H9 (cell line): ENCODE measurements around the gene TMEM163. TPM values are rescaled to one million over a fixed set of nuclear protein-coding genes. Genes with fewer than 3 reads are reported as not detected.

Experiments
- DNase-seq: peaks from one replicate; pipeline ENCODE4 v3.0.0-alpha.2; 2017
- H2AFZ ChIP-seq: one replicate; pipeline ENCODE4 v1.6.1; 2013; ENCODE audit warnings: mild to moderate bottlenecking, low read length, control low read depth, moderate library complexity
- H2AK5ac ChIP-seq: 2 replicates; pipeline ENCODE4 v1.6.1; 2013; ENCODE audit warnings: low read length, control low read depth, mixed read lengths; ENCODE audit not compliant: insufficient read length
- H2BK120ac ChIP-seq: one replicate; pipeline ENCODE4 v1.6.1; 2013; ENCODE audit warnings: low read depth, mild to moderate bottlenecking, low read length, control low read depth, inconsistent platforms; ENCODE audit not compliant: poor library complexity, severe bottlenecking
- H2BK12ac ChIP-seq: 2 replicates; pipeline ENCODE4 v1.6.1; 2013; ENCODE audit warnings: low read length, control low read depth, mixed read lengths, low read depth; ENCODE audit not compliant: insufficient read length
- H2BK15ac ChIP-seq: 2 replicates; pipeline ENCODE4 v1.6.1; 2013; ENCODE audit warnings: low read depth, low read length, control low read depth
- H2BK20ac ChIP-seq: one replicate; pipeline ENCODE4 v1.6.1; 2013; ENCODE audit warnings: low read depth, mild to moderate bottlenecking, low read length, control low read depth, inconsistent platforms; ENCODE audit not compliant: poor library complexity, severe bottlenecking
- H2BK5ac ChIP-seq: 2 replicates; pipeline ENCODE4 v1.6.1; 2013; ENCODE audit warnings: low read length, control low read depth, mixed read lengths; ENCODE audit not compliant: insufficient read length
- H3K14ac ChIP-seq: 2 replicates; pipeline ENCODE4 v1.6.1; 2013; ENCODE audit warnings: low read length, control low read depth; ENCODE audit not compliant: insufficient read depth
- H3K18ac ChIP-seq: 2 replicates; pipeline ENCODE4 v1.6.1; 2013; ENCODE audit warnings: low read depth, mild to moderate bottlenecking, mixed read lengths, low read length, control low read depth; ENCODE audit not compliant: insufficient read length
- H3K23ac ChIP-seq: 2 replicates; pipeline ENCODE4 v1.6.1; 2013; ENCODE audit warnings: low read length, control low read depth, mixed read lengths, low read depth; ENCODE audit not compliant: insufficient read length
- H3K23me2 ChIP-seq: 2 replicates; pipeline ENCODE4 v1.6.1; 2013; ENCODE audit warnings: low read depth, mild to moderate bottlenecking, mixed read lengths, low read length, control low read depth; ENCODE audit not compliant: insufficient read length, poor library complexity, severe bottlenecking
- H3K27ac ChIP-seq: 2 replicates; pipeline ENCODE4 v1.5.1; 2013; ENCODE audit warnings: low read length, control low read depth, mixed read lengths, low read depth; ENCODE audit not compliant: insufficient read length
- H3K27me3 ChIP-seq: 2 replicates; pipeline ENCODE4 v1.6.1; 2013; ENCODE audit warnings: low read length, control low read depth, inconsistent platforms; ENCODE audit not compliant: insufficient read depth
- H3K4ac ChIP-seq: 2 replicates; pipeline ENCODE4 v1.6.1; 2013; ENCODE audit warnings: low read depth, mild to moderate bottlenecking, control low read depth, inconsistent platforms, low read length, moderate library complexity
- H3K4me1 ChIP-seq: 2 replicates; pipeline ENCODE4 v1.6.1; 2013; ENCODE audit warnings: low read length, control low read depth, inconsistent platforms; ENCODE audit not compliant: insufficient read depth
- H3K4me2 ChIP-seq: 2 replicates; pipeline ENCODE4 v1.6.1; 2013; ENCODE audit warnings: low read length, control low read depth, mixed read lengths; ENCODE audit not compliant: insufficient read length, insufficient read depth
- H3K56ac ChIP-seq: 2 replicates; pipeline ENCODE4 v1.6.1; 2013; ENCODE audit warnings: low read depth, mild to moderate bottlenecking, mixed read lengths, low read length, control low read depth; ENCODE audit not compliant: insufficient read length
- H3K79me1 ChIP-seq: 2 replicates; pipeline ENCODE4 v1.6.1; 2013; ENCODE audit warnings: low read depth, mild to moderate bottlenecking, moderate library complexity, low read length, control low read depth, inconsistent platforms; ENCODE audit not compliant: insufficient read depth, poor library complexity, severe bottlenecking
- H3K79me2 ChIP-seq: 2 replicates; pipeline ENCODE4 v1.6.1; 2013; ENCODE audit warnings: low read length, control low read depth, inconsistent platforms; ENCODE audit not compliant: insufficient read depth
- H3K9ac ChIP-seq: 2 replicates; pipeline ENCODE4 v1.6.1; 2013; ENCODE audit warnings: low read length, control low read depth, mixed read lengths; ENCODE audit not compliant: insufficient read length; ENCODE audit errors: extremely low read depth
- H3K9me3 ChIP-seq: one replicate; pipeline ENCODE4 v1.6.1; 2013; ENCODE audit warnings: low read depth, low read length, inconsistent platforms; ENCODE audit not compliant: control insufficient read depth
- H3T11ph ChIP-seq: one replicate; pipeline ENCODE4 v1.6.1; 2013; ENCODE audit warnings: mild to moderate bottlenecking, low read length, control low read depth, inconsistent platforms
- H4K20me1 ChIP-seq: one replicate; pipeline ENCODE4 v1.6.1; 2013; ENCODE audit not compliant: control insufficient read depth, insufficient read length, insufficient read depth
- H4K5ac ChIP-seq: 2 replicates; pipeline ENCODE4 v1.6.1; 2013; ENCODE audit warnings: low read depth, mild to moderate bottlenecking, mixed read lengths, low read length, control low read depth; ENCODE audit not compliant: insufficient read length
- H4K8ac ChIP-seq: replicated peaks from 2 replicates; pipeline ENCODE4 v1.6.1; 2013; ENCODE audit warnings: low read length, control low read depth, mixed read lengths, low read depth; ENCODE audit not compliant: insufficient read length
- H4K91ac ChIP-seq: 2 replicates; pipeline ENCODE4 v1.6.1; 2013; ENCODE audit warnings: low read depth, mild to moderate bottlenecking, moderate library complexity, mixed read lengths, low read length, control low read depth; ENCODE audit not compliant: insufficient read length
- H3K27ac Mint-ChIP-seq, 3 experiments: 2 replicates in 2 of 3; 3 replicates in 1 of 3; pipeline ENCODE4 v1.8.0; 2020 to 2021; ENCODE audit warnings: mixed read lengths in 3 of 3, mild to moderate bottlenecking in 1 of 3, moderate library complexity in 1 of 3
- H3K27me3 Mint-ChIP-seq: 2 replicates; pipeline ENCODE4 v1.8.0; 2021; ENCODE audit warnings: low read depth, mild to moderate bottlenecking, moderate library complexity, mixed read lengths
- H3K36me3 Mint-ChIP-seq, 3 experiments: 2 replicates in 2 of 3; 3 replicates in 1 of 3; pipeline ENCODE4 v1.8.0; 2020 to 2021; ENCODE audit warnings: low read depth in 3 of 3, mixed read lengths in 3 of 3; ENCODE audit not compliant: insufficient read depth in 1 of 3
- H3K4me1 Mint-ChIP-seq, 2 experiments: 2 replicates each; pipeline ENCODE4 v1.8.0; 2020; ENCODE audit warnings: mixed read lengths in 2 of 2
- H3K4me3 Mint-ChIP-seq, 2 experiments: 2 replicates in 1 of 2; 3 replicates in 1 of 2; pipeline ENCODE4 v1.8.0; 2020 to 2021; ENCODE audit warnings: mild to moderate bottlenecking in 2 of 2, mixed read lengths in 2 of 2, moderate library complexity in 1 of 2
- H3K9me3 Mint-ChIP-seq, 2 experiments: 2 replicates in 1 of 2; 3 replicates in 1 of 2; pipeline ENCODE4 v1.8.0; 2020; ENCODE audit warnings: mild to moderate bottlenecking in 2 of 2, mixed read lengths in 2 of 2, moderate library complexity in 1 of 2
- CTCF ChIP-seq: fragments of 200-600 bp; sonication (generic); conservative IDR thresholded peaks from 3 replicates; pipeline ENCODE4 v1.8.0; 2021; ENCODE audit warnings: antibody characterized with exemption, mild to moderate bottlenecking
- WGBS: extraction: QIAGEN DNeasy Blood & Tissue Kit; methylation state at CpG from one replicate; pipeline ENCODE4 v1.1.7; 2013; ENCODE audit warnings: missing lambda C conversion rate, low lambda C conversion rate, mixed read lengths; ENCODE audit not compliant: insufficient read length; ENCODE audit errors: extremely low coverage; 5-methylcytosine and 5-hydroxymethylcytosine counted together
- total RNA-seq: library from RNA; stranded (reverse); gene quantifications from 2 replicates; pipeline ENCODE4 v1.2.1, GENCODE V29; 2021

The TMEM163 gene
- total RNA-seq, 1 experiment from 2014 or later = 0.39 TPM

GRCh38 chr2:134689315-134689714, 29.5 kb downstream of the TMEM163 start:
- Histone ChIP-seq H3K9ac (no peak overlapping the region), H3K23me2 (no peaks in the 10 kb centered on the region), H3K23ac (no peak overlapping the region), H3K56ac (no peak overlapping the region), H3K4me2 (no peak overlapping the region), H4K8ac (no peak overlapping the region), H4K5ac (no peak overlapping the region), H4K20me1 (no peaks in the 10 kb centered on the region), H3K18ac (no peak overlapping the region), H3K27ac (no peak overlapping the region), H2BK20ac (no peak overlapping the region), H2BK120ac (no peak overlapping the region), H2AFZ (no peak overlapping the region), H3K79me1 (no peaks in the 10 kb centered on the region), H3T11ph (no peak overlapping the region), H2BK15ac (no peak overlapping the region), H3K4me1 (no peaks in the 10 kb centered on the region), H2AK5ac (no peak overlapping the region), H3K79me2 (no peaks in the 10 kb centered on the region), H3K9me3 (no peaks in the 10 kb centered on the region), H2BK5ac (no peak overlapping the region), H3K27me3 (no peaks in the 10 kb centered on the region), H2BK12ac (no peak overlapping the region), H3K14ac (no peak overlapping the region), H4K91ac (no peak overlapping the region), H3K4ac (no peak overlapping the region)
- Mint-ChIP-seq H3K36me3 (no peaks in the 10 kb centered on the region; a peak in 1 of 7 replicates), H3K27me3 (no peaks in the 10 kb centered on the region), H3K27ac (no peak overlapping the region), H3K9me3 (no peaks in the 10 kb centered on the region; a peak in 2 of 5 replicates), H3K4me3 (no peak overlapping the region), H3K4me1 (peaks cover 4 to 8% of the 10 kb centered on the region in 2 experiments; a peak in 2 of 4 replicates)
- TF ChIP-seq CTCF = no peak
- no CpG with 5 or more reads among the region's 3 CpGs for WGBS
- DNase-seq = no peak
